Measurements from ENCODE around the gene KIF25.

The KIF25 gene

GRCh38 chr6:168039301-168039700 lies 41.8 kb downstream of the KIF25 start:
- no peak for DNase-seq

GRCh38 chr6:168039849-168040248 lies 42.4 kb downstream of the KIF25 start:
- no peak for DNase-seq

GRCh38 chr6:168040856-168041496 lies 43.5 kb downstream of the KIF25 start:
- DNase-seq: no peak

DNA sequence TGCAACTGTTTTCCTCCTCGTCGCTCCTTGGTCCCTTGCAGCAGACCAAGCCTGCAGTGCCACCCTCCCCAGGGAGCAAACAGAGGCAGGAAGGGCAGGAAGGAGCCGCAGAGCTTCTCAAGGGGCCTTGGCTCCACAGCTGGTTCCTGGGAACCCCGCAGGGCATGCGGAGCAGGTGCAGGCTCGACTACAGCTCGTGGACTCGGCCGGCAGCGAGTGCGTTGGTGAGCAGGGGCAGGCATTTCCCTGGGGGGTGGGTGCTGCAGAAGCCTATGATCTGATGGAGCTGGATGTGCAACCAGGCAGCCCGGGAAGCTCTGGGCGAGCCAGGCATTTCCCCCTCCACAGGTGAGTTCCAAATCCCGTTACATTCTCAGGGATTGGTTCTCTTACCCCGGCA lies 44.5 kb downstream of the KIF25 start:
- no peak for DNase-seq

GRCh38 chr6:168042426-168043192 lies 45.1 kb downstream of the KIF25 start:
- no peak for DNase-seq

DNA sequence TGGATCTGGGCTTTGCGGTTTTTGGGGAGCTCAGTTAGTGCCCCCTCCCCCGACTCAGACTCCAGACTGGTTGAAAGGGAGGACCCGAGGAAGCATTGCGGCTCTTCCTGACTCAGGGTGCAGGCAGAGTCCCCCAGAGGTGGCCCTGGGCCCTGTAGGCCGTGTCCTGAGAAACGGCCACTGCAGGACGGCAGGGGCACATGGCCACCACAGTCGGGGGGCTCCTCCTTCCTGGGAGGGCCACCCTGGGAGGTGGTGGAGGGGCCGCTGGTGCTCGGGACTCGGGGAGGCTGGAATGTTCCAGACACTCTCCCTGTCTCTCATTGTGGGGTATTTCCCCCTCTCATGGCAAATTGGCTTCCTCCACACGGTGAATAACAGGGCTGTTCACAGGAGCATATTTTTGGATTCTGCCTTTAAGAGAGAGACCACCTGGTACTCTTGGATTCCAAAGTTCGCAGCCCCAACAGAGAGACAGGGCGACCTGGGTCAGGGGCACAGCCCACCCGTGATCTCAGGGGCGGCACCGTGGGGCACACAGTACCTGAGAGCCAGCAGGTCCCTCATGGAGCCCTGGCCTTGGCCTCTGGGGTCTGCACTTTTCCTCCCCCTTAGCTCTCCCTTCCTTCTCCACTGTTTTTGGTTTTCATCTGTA lies 45.8 kb downstream of the KIF25 start:
- DNase-seq: no peak

- no peak for DNase-seq
These were observed 46.5 kb downstream of the KIF25 start for GRCh38 chr6:168043848-168044415.

GRCh38 chr6:168044521-168045130 lies 47.2 kb downstream of the KIF25 start:
- DNase-seq: no peak

DNA sequence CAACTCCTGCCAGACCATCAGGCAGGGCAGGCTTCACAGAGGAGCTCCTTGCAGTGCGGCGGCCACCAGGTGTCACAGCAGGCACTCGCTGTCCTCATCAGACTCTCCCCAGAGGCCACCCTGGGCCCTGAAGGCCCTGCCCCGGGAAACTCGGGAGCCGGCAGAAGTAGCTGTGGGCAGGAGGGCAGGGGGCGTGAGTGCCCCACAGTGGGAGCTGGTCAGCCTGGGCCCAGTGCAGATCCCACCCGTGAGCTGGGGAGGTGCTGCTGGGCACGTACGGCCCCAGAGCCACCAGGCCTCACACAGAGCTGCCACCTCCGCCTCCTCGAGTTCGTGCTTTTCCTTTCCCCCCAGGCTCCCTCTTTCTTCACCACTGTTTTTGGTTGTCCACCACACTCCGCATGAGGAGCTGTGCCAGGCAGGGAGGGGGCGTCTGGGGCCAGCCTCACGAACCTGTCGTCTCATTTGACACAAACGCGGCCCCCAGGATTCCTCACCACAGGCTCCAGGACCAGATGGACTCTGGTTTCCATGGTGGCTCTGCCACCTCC lies 47.7 kb downstream of the KIF25 start:
- no peak for DNase-seq

DNA sequence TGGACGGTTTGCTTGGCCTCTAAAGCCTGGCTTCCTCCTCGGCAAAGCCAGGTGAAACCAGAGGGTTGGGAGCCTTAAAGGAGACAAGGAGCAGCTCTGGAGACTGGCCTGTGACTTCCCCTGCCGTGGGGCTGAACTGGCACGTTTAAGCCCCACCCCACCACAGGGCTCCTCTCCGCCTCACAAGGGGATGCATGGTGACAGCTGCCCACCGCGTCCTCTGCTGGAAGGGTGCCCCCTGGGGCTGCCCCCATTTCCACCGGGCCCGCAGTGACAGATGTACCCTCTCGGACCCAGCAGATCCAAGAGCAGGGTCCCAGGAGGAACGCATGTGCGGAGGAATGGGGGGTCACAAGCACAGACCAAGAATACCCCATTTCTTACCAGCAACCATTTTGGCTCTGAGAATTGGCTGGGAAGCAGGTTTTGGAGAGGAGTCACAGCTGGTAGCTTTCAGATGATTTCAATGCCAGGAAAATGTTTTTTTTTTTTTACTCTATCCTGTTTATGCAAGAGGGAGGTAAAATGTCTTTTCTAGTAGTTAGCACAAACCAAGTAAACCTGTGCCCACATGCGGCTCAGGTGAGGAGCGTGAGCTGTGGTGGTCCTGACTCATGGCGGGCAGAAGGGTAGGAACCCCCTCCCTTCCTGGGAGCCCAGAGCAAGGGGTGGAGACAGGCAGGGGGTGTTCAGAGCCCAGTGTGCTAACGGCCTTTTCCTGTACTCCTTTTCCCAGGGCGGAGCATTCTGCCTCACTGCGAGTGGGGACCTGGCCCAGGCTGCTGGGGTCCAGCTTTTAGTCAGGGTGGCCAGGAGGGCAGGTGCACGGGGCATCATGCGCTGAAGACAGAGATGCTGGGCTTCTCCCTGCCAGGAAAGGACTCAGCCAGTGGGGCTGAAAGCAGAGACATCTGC lies 48.5 kb downstream of the KIF25 start:
- no peak for DNase-seq

- DNase-seq: no peak
These were observed 49.2 kb downstream of the KIF25 start for GRCh38 chr6:168046696-168047095.

DNA sequence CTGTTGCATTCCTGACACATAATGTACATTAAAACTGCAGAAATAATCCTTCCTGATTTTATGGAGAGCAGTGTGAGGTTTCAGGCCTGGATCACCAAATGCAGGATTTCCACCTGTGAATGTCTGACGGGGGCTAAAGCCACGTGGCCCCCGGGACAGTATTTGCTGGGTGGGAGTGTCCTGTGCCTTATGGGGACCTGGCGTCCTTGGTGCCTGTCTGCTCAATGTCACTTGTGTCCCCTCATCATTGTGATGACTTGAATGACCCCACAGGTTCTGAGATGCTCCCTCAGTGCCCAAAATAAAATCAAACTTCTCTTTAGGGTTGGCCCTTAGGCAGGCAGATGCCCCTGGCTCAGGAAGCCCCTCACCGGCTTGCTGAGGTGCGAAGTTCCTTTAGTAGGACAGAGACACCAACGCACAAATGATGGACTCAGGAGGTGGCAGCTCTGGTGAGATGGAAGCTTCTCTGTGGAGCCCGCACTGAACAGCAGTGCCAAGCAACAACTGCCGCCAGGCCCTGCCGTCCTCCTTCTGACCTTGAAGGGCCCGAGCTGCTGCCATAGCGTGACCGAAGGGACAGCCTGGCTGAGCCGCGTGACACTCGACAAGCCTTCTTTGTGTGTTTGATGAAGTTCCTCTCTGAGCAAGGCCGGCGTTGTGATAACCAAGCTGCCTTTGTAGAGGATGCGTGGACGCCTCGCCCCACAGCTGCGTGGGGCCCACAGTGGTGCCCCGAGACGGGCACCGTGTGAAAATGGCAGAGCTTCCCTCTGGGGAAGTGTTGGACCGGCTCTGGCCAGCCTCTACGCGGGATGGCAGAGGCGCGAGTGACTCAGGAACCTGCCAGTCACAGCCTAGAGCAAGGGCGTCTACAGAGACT lies 50.6 kb downstream of the KIF25 start:
- no peak for DNase-seq

DNA sequence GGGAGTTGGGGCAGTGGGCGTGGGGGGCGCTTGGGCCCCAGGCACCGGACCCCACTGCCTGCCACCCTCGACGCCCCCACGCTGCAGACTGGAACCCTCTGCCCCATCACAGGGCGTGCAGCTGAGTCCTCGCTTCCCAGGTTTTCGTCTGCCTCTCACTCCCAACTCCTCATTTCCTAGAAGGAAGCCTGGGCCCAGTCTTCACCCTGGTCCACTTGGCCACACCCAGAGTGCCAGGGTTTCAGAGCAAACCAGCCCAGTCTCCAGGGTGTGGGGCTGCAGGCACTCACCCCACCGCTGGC lies 51.2 kb downstream of the KIF25 start:
- DNase-seq: no peak

GRCh38 chr6:168049277-168049676 lies 51.8 kb downstream of the KIF25 start:
- no peak for DNase-seq

- DNase-seq: no peak
These were observed 52.3 kb downstream of the KIF25 start for GRCh38 chr6:168049706-168050224.

DNA sequence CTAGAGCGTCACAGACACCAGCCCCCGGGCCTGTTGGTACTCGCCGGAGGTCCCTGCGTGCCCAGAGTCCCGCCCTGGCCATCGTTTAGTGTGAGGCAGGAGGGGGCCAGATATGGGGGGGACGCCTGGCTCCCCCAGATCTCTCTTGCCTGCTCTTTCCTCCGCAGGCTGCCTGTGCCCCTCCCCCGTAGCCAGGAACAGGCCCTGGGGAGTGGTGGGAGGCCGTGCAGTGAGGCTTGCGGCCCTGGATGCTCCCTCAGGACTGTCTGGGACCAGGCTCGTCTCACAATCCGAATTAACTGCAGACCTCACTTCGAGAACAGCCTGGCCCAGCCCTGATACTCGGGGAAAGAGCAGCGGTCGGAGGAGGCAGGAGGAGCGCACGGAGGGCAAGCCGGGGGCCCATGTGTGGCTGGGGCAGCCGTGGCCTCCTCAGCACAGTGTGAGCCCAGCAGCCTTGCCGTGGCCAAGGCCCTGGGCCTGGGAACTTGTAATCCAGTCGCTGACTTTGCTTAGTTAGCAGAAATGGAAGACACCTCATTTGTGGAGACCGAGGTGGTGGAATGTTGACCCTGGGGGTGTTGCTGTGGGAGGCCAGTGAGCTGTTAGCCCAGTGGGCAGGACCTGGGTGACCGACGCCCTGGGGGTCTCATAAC lies 52.9 kb downstream of the KIF25 start:
- DNase-seq: no peak

- DNase-seq: no peak
These were observed 53.6 kb downstream of the KIF25 start for GRCh38 chr6:168050881-168051586.

GRCh38 chr6:168051648-168052047 lies 54.2 kb downstream of the KIF25 start:
- no peak for DNase-seq

DNA sequence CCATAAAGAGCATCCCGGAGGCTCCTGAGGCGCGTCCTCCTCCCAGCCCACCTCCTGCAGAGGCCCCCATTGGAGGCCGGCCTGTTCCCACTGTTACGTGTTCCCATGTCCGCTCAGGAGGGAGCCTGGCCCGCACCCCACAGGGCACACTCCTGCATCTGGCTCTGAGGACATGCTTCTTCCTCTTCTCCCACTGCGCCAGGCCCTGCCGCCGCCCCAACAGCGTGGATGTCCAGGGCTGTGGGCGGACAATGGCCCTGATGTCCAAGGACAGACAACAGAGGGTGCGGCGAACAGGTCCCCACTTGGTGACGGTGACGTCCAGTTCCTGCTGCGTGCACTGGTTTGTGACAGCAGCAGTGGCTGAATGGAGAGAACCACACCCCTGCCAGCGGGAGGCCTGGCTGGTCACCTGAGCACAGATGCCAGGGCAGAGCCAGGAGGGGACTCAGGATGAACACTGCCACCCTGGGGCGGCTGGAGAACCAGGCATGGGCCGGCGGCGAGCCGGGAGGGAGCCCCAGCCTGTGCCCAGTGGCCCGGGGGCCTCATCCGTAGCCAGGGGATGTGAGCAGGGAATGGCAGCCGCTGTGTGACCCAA lies 54.9 kb downstream of the KIF25 start:
- DNase-seq: no peak

Measured in inflammatory macrophage (primary cell).